CD14-positive monocyte (primary cell): Measurements from ENCODE around the gene MAP2. TPM values are rescaled to one million over a fixed set of nuclear protein-coding genes. Genes with fewer than 3 reads are reported as not detected.
A peak's percentile ranks its signal among the peaks of the same experiment; 100 is the strongest.

Experiments used
- DNase-seq, 3 donors: peaks; one replicate each; pipeline ENCODE4 v3.0.0-alpha.2; 2011 to 2022
- H2AFZ ChIP-seq: 2 replicates; pipeline ENCODE4 v1.6.0; 2012; ENCODE audit warnings: mild to moderate bottlenecking, low read depth, low read length, inconsistent platforms; ENCODE audit not compliant: insufficient read depth, poor library complexity, severe bottlenecking
- H3K27ac ChIP-seq, 2 donors: 1 replicate in 1 of 2; 2 replicates in 1 of 2; pipeline ENCODE4 v1.5.1; 2012 to 2013; ENCODE audit warnings: low read length in 2 of 2, control low read depth in 1 of 2, inconsistent platforms in 1 of 2, low read depth in 1 of 2, mild to moderate bottlenecking in 1 of 2
- H3K27me3 ChIP-seq, 2 donors: one replicate each; pipeline versions ENCODE4 v1.6.0 to v1.6.1; 2011 to 2013; ENCODE audit warnings: low read length in 2 of 2; ENCODE audit not compliant: control insufficient read depth in 2 of 2, insufficient read depth in 2 of 2
- H3K36me3 ChIP-seq, 2 donors: replicated peaks in 1 of 2; 1 replicate in 1 of 2; 2 replicates in 1 of 2; pipeline versions ENCODE4 v1.5.1 to v1.6.1; 2012 to 2013; ENCODE audit warnings: low read length in 2 of 2, control low read depth in 1 of 2, inconsistent platforms in 1 of 2, mild to moderate bottlenecking in 1 of 2; ENCODE audit not compliant: insufficient read depth in 2 of 2, control insufficient read depth in 1 of 2
- H3K4me1 ChIP-seq, 2 donors: 1 replicate in 1 of 2; 2 replicates in 1 of 2; pipeline versions ENCODE4 v1.5.1 to v1.6.1; 2012 to 2013; ENCODE audit warnings: low read length in 2 of 2, control low read depth in 1 of 2, inconsistent platforms in 1 of 2, mild to moderate bottlenecking in 1 of 2, moderate library complexity in 1 of 2; ENCODE audit not compliant: insufficient read depth in 2 of 2, control insufficient read depth in 1 of 2
- H3K4me2 ChIP-seq: replicated peaks from 2 replicates; pipeline ENCODE3; 2012; ENCODE audit warnings: low read length, moderate library complexity, mild to moderate bottlenecking; ENCODE audit not compliant: poor library complexity, severe bottlenecking; ENCODE audit errors: extremely low read depth
- H3K4me3 ChIP-seq, 3 experiments: fragments of 200-600 bp in 1 of 3; sonication (generic) in 1 of 3; replicated peaks in 1 of 3; 1 replicate in 2 of 3; 2 replicates in 1 of 3; pipeline ENCODE4 v1.5.1; 2011 to 2013; ENCODE audit warnings: low read length in 3 of 3, mild to moderate bottlenecking in 3 of 3, control low read depth in 2 of 3, low read depth in 2 of 3, inconsistent platforms in 1 of 3, moderate library complexity in 1 of 3
- H3K79me2 ChIP-seq: 2 replicates; pipeline ENCODE4 v1.6.0; 2012; ENCODE audit warnings: mild to moderate bottlenecking, control low read depth, inconsistent platforms, low read length, moderate library complexity; ENCODE audit not compliant: insufficient read depth
- H3K9ac ChIP-seq: 2 replicates; pipeline ENCODE4 v1.6.0; 2017; ENCODE audit warnings: low read length, mild to moderate bottlenecking; ENCODE audit not compliant: insufficient read depth, poor library complexity, severe bottlenecking
- H3K9me3 ChIP-seq, 2 donors: replicated peaks in 1 of 2; 1 replicate in 1 of 2; 2 replicates in 1 of 2; pipeline versions ENCODE4 v1.5.1 to v1.6.1; 2012 to 2013; ENCODE audit warnings: low read length in 2 of 2, control low read depth in 1 of 2; ENCODE audit not compliant: control insufficient read depth in 1 of 2, insufficient read depth in 1 of 2
- H4K20me1 ChIP-seq: 2 replicates; pipeline ENCODE4 v1.6.0; 2012; ENCODE audit warnings: mild to moderate bottlenecking, low read length, control low read depth, moderate library complexity; ENCODE audit not compliant: insufficient read depth
- H3K27ac Mint-ChIP-seq, 7 donors: one replicate each; pipeline ENCODE4 v1.8.0; 2020; ENCODE audit warnings: mild to moderate bottlenecking in 7 of 7, mixed read lengths in 7 of 7, moderate library complexity in 6 of 7, inconsistent platforms in 2 of 7
- H3K27me3 Mint-ChIP-seq, 3 donors: one replicate each; pipeline ENCODE4 v1.8.0; 2021 to 2022; ENCODE audit warnings: low read depth in 3 of 3, mild to moderate bottlenecking in 3 of 3, mixed read lengths in 3 of 3, moderate library complexity in 3 of 3, inconsistent platforms in 1 of 3
- H3K36me3 Mint-ChIP-seq, 2 donors: one replicate each; pipeline ENCODE4 v1.8.0; 2020; ENCODE audit warnings: mixed read lengths in 2 of 2, inconsistent platforms in 1 of 2, mild to moderate bottlenecking in 1 of 2
- H3K4me1 Mint-ChIP-seq: one replicate; pipeline ENCODE4 v1.8.0; 2020; ENCODE audit warnings: mild to moderate bottlenecking, mixed read lengths
- H3K4me3 Mint-ChIP-seq, 2 donors: one replicate each; pipeline ENCODE4 v1.8.0; 2020; ENCODE audit warnings: mild to moderate bottlenecking in 2 of 2, mixed read lengths in 2 of 2, moderate library complexity in 1 of 2
- H3K9me3 Mint-ChIP-seq, 7 donors: one replicate each; pipeline ENCODE4 v1.8.0; 2020 to 2022; ENCODE audit warnings: mixed read lengths in 7 of 7, mild to moderate bottlenecking in 6 of 7, moderate library complexity in 6 of 7, inconsistent platforms in 2 of 7
- CTCF ChIP-seq: fragments of 200-600 bp; IDR thresholded peaks from one replicate; pipeline ENCODE4 v1.8.0; 2022; ENCODE audit warnings: antibody characterized with exemption, mild to moderate bottlenecking
- WGBS: methylation state at CpG from one replicate; pipeline ENCODE4 v1.1.5; 2013; ENCODE audit warnings: missing lambda C conversion rate; ENCODE audit not compliant: insufficient coverage; 5-methylcytosine and 5-hydroxymethylcytosine counted together
- intact Hi-C, 2 donors: fragments of 100-400 bp; cut with micrococcal nuclease; formaldehyde crosslinking; loops; one replicate each; pipeline versions ENCODE4 v1.15.0 to v1.15.1; 2023
- polyA plus RNA-seq, 3 donors: library from polyadenylated mRNA; depleted of rRNA in 1 of 3; unstranded in 2 of 3; stranded (reverse) in 1 of 3; fragments of 300-500 nt in 2 of 3; fragments of >200 nt in 1 of 3; fragmentation: Illumina TruSeq in 2 of 3; gene quantifications; 1 replicate in 2 of 3; 2 replicates in 1 of 3; pipeline ENCODE4 v1.2.3, GENCODE V29; 2012 to 2021

MAP2 gene
- polyA plus RNA-seq, 3 donors, result not detected

GRCh38 chr2:209381091-209381490 is 42.8 kb upstream of the MAP2 start:
- peaks cover 0 to 17% (median 13%) of the 10 kb centered on the region in 7 donors for H3K9me3 Mint-ChIP-seq
- Histone ChIP-seq H3K4me1 (peaks cover 7 to 24% of the 10 kb centered on the region in 2 donors), H3K27ac (no peak overlapping the region), H3K4me3 (no peak overlapping the region), H3K9ac (no peak overlapping the region), H3K9me3 (peaks cover 8 to 27% of the 10 kb centered on the region in 2 donors), H2AFZ (no peak overlapping the region), H3K79me2 (no peaks in the 10 kb centered on the region), H3K4me2 (no peak overlapping the region), H3K36me3 (no peaks in the 10 kb centered on the region), H4K20me1 (no peaks in the 10 kb centered on the region), H3K27me3 (peaks cover 6 to 13% of the 10 kb centered on the region in 2 donors)
- 0% methylated on average over 1 of the region's 3 CpGs for WGBS
- no peak for TF ChIP-seq CTCF
- intact Hi-C loops, result no loop called here
- peaks cover 16% of the 10 kb centered on the region for H3K4me1 Mint-ChIP-seq
- no peaks in the 10 kb centered on the region for H3K36me3 Mint-ChIP-seq
- H3K27ac Mint-ChIP-seq, result no peak overlapping the region
- peak overlapping the region in 1 of 2 donors; percentile 41 for H3K4me3 Mint-ChIP-seq
- peaks cover 6 to 16% (median 6%) of the 10 kb centered on the region in 3 donors for H3K27me3 Mint-ChIP-seq
- no peak for DNase-seq

GRCh38 chr2:209382775-209383174 is 41.1 kb upstream of the MAP2 start:
- Histone ChIP-seq H4K20me1 (no peaks in the 10 kb centered on the region), H3K4me1 (peaks cover 7 to 24% of the 10 kb centered on the region in 2 donors), H3K27ac (no peak overlapping the region), H3K9ac (no peak overlapping the region), H3K4me3 (no peak overlapping the region), H3K79me2 (no peaks in the 10 kb centered on the region), H3K36me3 (no peaks in the 10 kb centered on the region), H3K27me3 (peaks cover 6 to 13% of the 10 kb centered on the region in 2 donors), H3K9me3 (peaks cover 1 to 11% of the 10 kb centered on the region in 2 donors), H3K4me2 (no peak overlapping the region), H2AFZ (no peak overlapping the region)
- peaks cover 6 to 13% (median 6%) of the 10 kb centered on the region in 3 donors for H3K27me3 Mint-ChIP-seq
- no peaks in the 10 kb centered on the region for H3K36me3 Mint-ChIP-seq
- no peak for TF ChIP-seq CTCF
- peaks cover 0 to 6% (median 1%) of the 10 kb centered on the region in 7 donors for H3K9me3 Mint-ChIP-seq
- H3K27ac Mint-ChIP-seq, result no peak overlapping the region
- peaks cover 16% of the 10 kb centered on the region for H3K4me1 Mint-ChIP-seq
- intact Hi-C loops, result no loop called here
- peak overlapping the region in 1 of 2 donors; percentile 43 for H3K4me3 Mint-ChIP-seq
- no peak for DNase-seq
